IPS-15b (cell line): ENCODE measurements around the gene EPSTI1.

ENCODE experiments used
- H3K27me3 ChIP-seq: one replicate; pipeline ENCODE4 v1.6.1; 2013; ENCODE audit warnings: low read length; ENCODE audit not compliant: control insufficient read depth, insufficient read depth
- H3K36me3 ChIP-seq: one replicate; pipeline ENCODE4 v1.6.1; 2013; ENCODE audit warnings: low read length; ENCODE audit not compliant: control insufficient read depth, insufficient read depth
- H3K4me1 ChIP-seq: one replicate; pipeline ENCODE4 v1.6.1; 2013; ENCODE audit warnings: mild to moderate bottlenecking, low read length; ENCODE audit not compliant: control insufficient read depth, insufficient read depth
- H3K4me3 ChIP-seq: one replicate; pipeline ENCODE4 v1.5.1; 2013; ENCODE audit warnings: low read depth, low read length
- H3K9ac ChIP-seq: one replicate; pipeline ENCODE4 v1.6.1; 2013; ENCODE audit warnings: low read depth, mild to moderate bottlenecking, low read length
- H3K9me3 ChIP-seq: one replicate; pipeline ENCODE4 v1.6.1; 2013; ENCODE audit warnings: mild to moderate bottlenecking, low read length; ENCODE audit not compliant: control insufficient read depth, insufficient read depth

EPSTI1 gene

GRCh38 chr13:42925626-42926025 lies 66.4 kb downstream of the EPSTI1 start:
- no peak overlapping the region for H3K9ac ChIP-seq
- H3K36me3 ChIP-seq, result no peaks in the 10 kb centered on the region
- H3K4me3 ChIP-seq, result no peak overlapping the region
- no peaks in the 10 kb centered on the region for H3K9me3 ChIP-seq
- H3K27me3 ChIP-seq, result no peaks in the 10 kb centered on the region
- no peaks in the 10 kb centered on the region for H3K4me1 ChIP-seq

DNA sequence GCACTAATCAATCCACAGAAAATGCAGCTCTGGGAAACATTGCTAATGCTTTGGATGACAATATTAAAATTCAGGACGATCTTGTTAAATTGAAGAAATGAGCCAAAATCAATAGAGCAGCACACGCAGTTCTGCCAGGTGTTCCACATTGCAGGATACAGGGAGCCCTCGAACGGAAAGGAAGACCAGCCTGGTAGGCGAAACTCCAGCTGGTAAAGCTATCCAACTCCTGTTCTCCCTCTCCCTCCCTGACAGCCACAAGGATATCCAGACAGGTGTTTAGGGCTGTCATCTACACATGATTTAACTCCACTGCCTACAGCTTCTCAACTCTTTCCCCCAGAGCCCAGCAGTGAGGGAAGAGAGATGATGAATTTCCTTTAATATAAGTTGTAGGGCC lies 67.7 kb downstream of the EPSTI1 start:
- H3K4me3 ChIP-seq, result no peak overlapping the region
- H3K27me3 ChIP-seq, result no peaks in the 10 kb centered on the region
- H3K9ac ChIP-seq, result no peak overlapping the region
- no peaks in the 10 kb centered on the region for H3K36me3 ChIP-seq
- H3K4me1 ChIP-seq, result no peaks in the 10 kb centered on the region
- H3K9me3 ChIP-seq, result no peaks in the 10 kb centered on the region

DNA sequence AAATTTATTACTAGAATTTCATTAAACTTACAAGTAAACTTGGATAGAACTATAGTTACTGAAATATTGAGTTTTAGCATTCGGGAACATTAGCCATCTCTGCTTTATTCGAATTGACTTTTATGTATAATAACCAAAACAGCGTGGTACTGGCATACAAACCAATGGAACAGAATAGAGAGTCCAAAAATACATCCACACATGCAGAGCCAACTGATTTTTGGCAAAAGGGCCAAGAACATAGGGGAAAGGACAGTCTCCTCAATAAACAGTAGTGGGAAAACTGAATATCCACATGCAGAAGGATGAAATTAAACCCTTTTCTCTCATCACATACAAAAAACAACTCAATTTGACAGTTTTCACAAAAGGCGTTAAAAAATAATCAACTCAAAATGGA lies 84.3 kb downstream of the EPSTI1 start:
- Histone ChIP-seq H3K9ac (no peak overlapping the region), H3K36me3 (no peaks in the 10 kb centered on the region), H3K4me1 (no peaks in the 10 kb centered on the region)

GRCh38 chr13:42906257-42906656 lies 85.8 kb downstream of the EPSTI1 start:
- no peaks in the 10 kb centered on the region for H3K4me1 ChIP-seq
- no peaks in the 10 kb centered on the region for H3K9me3 ChIP-seq
- no peak overlapping the region for H3K9ac ChIP-seq
- H3K27me3 ChIP-seq, result no peaks in the 10 kb centered on the region
- no peaks in the 10 kb centered on the region for H3K36me3 ChIP-seq
- no peak overlapping the region for H3K4me3 ChIP-seq

More for the DNA sequence above, 84.3 kb downstream of the EPSTI1 start:
- H3K9me3 ChIP-seq, result no peaks in the 10 kb centered on the region
- no peaks in the 10 kb centered on the region for H3K27me3 ChIP-seq
- H3K4me3 ChIP-seq, result no peak overlapping the region

GRCh38 chr13:42905579-42905978 lies 86.5 kb downstream of the EPSTI1 start:
- Histone ChIP-seq H3K4me3 (no peak overlapping the region), H3K4me1 (no peaks in the 10 kb centered on the region), H3K27me3 (no peaks in the 10 kb centered on the region), H3K36me3 (no peaks in the 10 kb centered on the region), H3K9me3 (no peaks in the 10 kb centered on the region), H3K9ac (no peak overlapping the region)

DNA sequence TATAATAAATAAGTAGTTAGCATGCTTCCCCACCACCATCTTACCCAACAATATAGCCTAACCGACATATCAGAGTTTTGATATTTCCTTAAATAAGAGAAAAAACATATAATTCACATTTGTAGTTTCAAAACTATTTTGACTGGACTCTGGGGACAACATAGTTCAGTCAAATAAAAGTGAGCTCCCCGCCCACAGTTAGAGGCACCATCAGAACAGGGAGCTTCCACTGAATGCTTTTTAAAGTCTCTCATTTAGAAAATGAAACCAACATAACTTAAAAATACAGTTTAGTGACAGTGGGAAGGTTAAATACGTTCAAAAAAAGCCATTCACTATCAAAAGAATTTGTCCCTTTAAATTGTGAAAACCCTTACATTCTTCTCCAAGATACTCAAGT lies 92.8 kb downstream of the EPSTI1 start:
- H3K4me1 ChIP-seq, result peaks cover 4% of the 10 kb centered on the region
- no peaks in the 10 kb centered on the region for H3K27me3 ChIP-seq
- H3K9me3 ChIP-seq, result no peaks in the 10 kb centered on the region
- H3K9ac ChIP-seq, result no peak overlapping the region
- H3K36me3 ChIP-seq, result no peaks in the 10 kb centered on the region
- no peak overlapping the region for H3K4me3 ChIP-seq

DNA sequence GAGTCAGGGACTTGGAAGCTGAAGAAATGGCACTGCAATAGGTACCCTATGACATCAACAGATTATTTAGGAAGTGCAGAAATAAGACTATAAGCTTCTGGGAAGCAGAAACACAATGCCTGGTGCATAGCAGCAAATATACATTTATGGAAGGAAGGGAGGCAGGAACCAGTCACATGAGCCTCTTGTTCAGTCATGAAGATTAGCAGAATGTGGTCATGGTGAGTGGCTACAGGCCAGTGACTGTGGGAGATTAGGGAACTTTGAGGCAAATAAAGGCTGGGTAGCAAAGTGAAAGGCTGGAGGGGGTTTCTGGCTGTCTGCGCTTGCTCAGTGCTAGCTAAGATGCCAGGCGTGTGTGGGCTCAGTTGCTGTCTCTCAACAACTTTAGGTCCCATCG lies 96.3 kb downstream of the EPSTI1 start:
- peaks cover 4% of the 10 kb centered on the region for H3K4me1 ChIP-seq
- H3K9me3 ChIP-seq, result no peaks in the 10 kb centered on the region
- no peaks in the 10 kb centered on the region for H3K27me3 ChIP-seq
- H3K36me3 ChIP-seq, result no peaks in the 10 kb centered on the region
- no peak overlapping the region for H3K4me3 ChIP-seq
- H3K9ac ChIP-seq, result no peak overlapping the region

- Histone ChIP-seq H3K9ac (no peak overlapping the region), H3K4me1 (peaks cover 4% of the 10 kb centered on the region), H3K9me3 (no peaks in the 10 kb centered on the region), H3K4me3 (no peak overlapping the region), H3K36me3 (no peaks in the 10 kb centered on the region), H3K27me3 (no peaks in the 10 kb centered on the region)
These were observed 97.2 kb downstream of the EPSTI1 start for GRCh38 chr13:42894765-42895243.

DNA sequence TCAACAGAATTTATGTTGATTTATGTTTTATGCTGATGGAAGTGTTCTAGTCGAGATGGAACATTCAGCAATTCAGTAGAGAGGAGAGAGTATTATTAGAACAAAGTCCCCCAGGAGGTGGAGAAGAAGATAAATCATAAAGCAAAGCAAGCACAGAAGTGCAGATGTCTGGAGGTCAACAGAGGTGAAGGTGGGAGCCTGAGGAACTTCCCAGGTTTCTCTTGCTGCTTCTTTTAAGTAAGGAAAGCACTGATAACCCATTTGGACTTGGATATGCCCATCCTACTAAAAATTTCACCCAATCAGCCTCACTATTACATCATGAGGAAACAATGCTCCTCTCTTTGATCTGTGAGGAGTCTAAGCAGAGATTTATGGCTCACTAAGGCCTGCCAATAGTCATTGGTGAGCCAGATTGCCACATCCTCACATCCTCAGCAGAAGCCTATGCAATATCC lies 98.8 kb downstream of the EPSTI1 start:
- H3K9ac ChIP-seq, result no peak overlapping the region
- no peak overlapping the region for H3K4me3 ChIP-seq
- no peaks in the 10 kb centered on the region for H3K27me3 ChIP-seq
- H3K4me1 ChIP-seq, result peaks cover 4% of the 10 kb centered on the region
- H3K9me3 ChIP-seq, result no peaks in the 10 kb centered on the region
- no peaks in the 10 kb centered on the region for H3K36me3 ChIP-seq

- Histone ChIP-seq H3K9ac (no peak overlapping the region), H3K27me3 (no peaks in the 10 kb centered on the region), H3K9me3 (no peaks in the 10 kb centered on the region), H3K36me3 (no peaks in the 10 kb centered on the region), H3K4me1 (peaks cover 4% of the 10 kb centered on the region), H3K4me3 (no peak overlapping the region)
These were observed 99.3 kb downstream of the EPSTI1 start for GRCh38 chr13:42892760-42893159.

DNA sequence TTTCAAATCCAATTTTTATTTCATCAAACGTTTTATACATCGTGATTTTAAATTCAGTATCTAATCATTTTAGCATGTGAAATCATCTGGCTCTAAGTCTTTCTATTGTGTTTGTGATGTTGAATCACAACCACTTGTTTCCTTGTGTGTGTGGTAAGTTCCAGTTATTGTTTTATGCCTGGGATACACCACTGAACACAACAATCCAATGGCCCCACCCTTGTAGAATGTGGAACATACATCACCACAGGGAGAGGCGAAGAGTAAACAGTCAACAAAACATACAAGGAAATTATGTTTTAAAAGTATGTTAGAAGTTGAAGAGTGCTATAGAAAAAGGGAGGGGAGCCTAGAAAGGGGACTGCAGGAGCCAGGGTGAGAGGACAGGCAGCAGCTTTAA lies 100.5 kb downstream of the EPSTI1 start:
- no peaks in the 10 kb centered on the region for H3K9me3 ChIP-seq
- H3K36me3 ChIP-seq, result no peaks in the 10 kb centered on the region
- H3K27me3 ChIP-seq, result no peaks in the 10 kb centered on the region
- H3K4me1 ChIP-seq, result peaks cover 4% of the 10 kb centered on the region
- no peak overlapping the region for H3K9ac ChIP-seq
- no peak overlapping the region for H3K4me3 ChIP-seq

DNA sequence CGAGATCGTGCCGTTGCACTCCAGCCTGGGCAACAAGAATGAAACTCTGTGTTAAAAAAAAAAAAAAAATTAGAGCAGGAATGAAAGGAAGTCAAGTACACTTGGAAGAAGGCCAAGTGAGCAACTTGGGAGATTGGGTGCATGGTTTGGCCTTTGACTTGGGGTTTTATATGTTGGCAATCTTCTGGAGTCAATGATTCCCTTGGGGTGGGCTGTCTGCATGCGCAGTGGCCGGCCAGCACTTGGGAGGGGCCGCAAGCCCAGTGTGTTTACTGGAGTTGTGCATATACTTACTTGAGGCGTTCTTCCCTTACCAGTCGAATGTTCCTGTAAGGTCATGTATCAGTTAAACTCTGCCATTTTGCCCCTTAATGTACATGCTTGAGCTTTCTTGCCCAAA lies 106.7 kb downstream of the EPSTI1 start:
- Histone ChIP-seq H3K36me3 (no peaks in the 10 kb centered on the region), H3K9me3 (no peaks in the 10 kb centered on the region), H3K27me3 (no peaks in the 10 kb centered on the region), H3K4me1 (no peaks in the 10 kb centered on the region), H3K4me3 (no peak overlapping the region), H3K9ac (no peak overlapping the region)
